DND-41 (cell line): ENCODE data around the gene CRACR2B.

Source experiments
- ATAC-seq: fragments of 200-7000 bp; cut with Tn5 transposase; 3 replicates; pipeline ENCODE4 v1.9.1; 2021; ENCODE audit warnings: low read depth; ENCODE audit not compliant: insufficient read depth
- DNase-seq: peaks from one replicate; pipeline ENCODE4 v3.0.0-alpha.2; 2020
- H2AFZ ChIP-seq: 2 replicates; pipeline ENCODE4 v1.6.0; 2012; ENCODE audit warnings: low read depth, low read length
- H3K27ac ChIP-seq: 2 replicates; pipeline ENCODE4 v1.5.1; 2012; ENCODE audit warnings: low read length, inconsistent platforms
- H3K27me3 ChIP-seq: fragments of 200-600 bp; sonication (generic); 2 replicates; pipeline ENCODE4 v1.6.0; 2012; ENCODE audit warnings: low read length, mild to moderate bottlenecking, inconsistent platforms; ENCODE audit not compliant: insufficient read depth, poor library complexity
- H3K36me3 ChIP-seq: 2 replicates; pipeline ENCODE4 v1.5.1; 2012; ENCODE audit warnings: low read length, inconsistent platforms; ENCODE audit not compliant: insufficient read depth
- H3K4me1 ChIP-seq: 2 replicates; pipeline ENCODE4 v1.5.1; 2012; ENCODE audit warnings: mild to moderate bottlenecking, low read length; ENCODE audit not compliant: insufficient read depth
- H3K4me2 ChIP-seq: 2 replicates; pipeline ENCODE4 v1.6.0; 2012; ENCODE audit warnings: mild to moderate bottlenecking, moderate library complexity, low read length, inconsistent platforms; ENCODE audit not compliant: insufficient read depth
- H3K4me3 ChIP-seq, 2 experiments: fragments of 200-600 bp in 1 of 2; shearing (Covaris generic) in 1 of 2; 2 replicates each; pipeline ENCODE4 v1.5.1; 2012 to 2016; ENCODE audit warnings: inconsistent platforms in 2 of 2, low read length in 2 of 2, mild to moderate bottlenecking in 2 of 2, low read depth in 1 of 2, moderate library complexity in 1 of 2
- H3K79me2 ChIP-seq: 2 replicates; pipeline ENCODE4 v1.6.0; 2012; ENCODE audit warnings: low read length, inconsistent platforms; ENCODE audit not compliant: insufficient read depth
- H3K9ac ChIP-seq: 2 replicates; pipeline ENCODE4 v1.6.0; 2012; ENCODE audit warnings: low read depth, mild to moderate bottlenecking, inconsistent platforms, low read length, moderate library complexity
- H3K9me3 ChIP-seq: 2 replicates; pipeline ENCODE4 v1.5.1; 2012; ENCODE audit warnings: low read length, moderate library complexity, mild to moderate bottlenecking, inconsistent platforms; ENCODE audit not compliant: insufficient read depth, severe bottlenecking
- H4K20me1 ChIP-seq: 2 replicates; pipeline ENCODE4 v1.6.0; 2012; ENCODE audit warnings: low read length; ENCODE audit not compliant: insufficient read depth
- CTCF ChIP-seq: IDR thresholded peaks from 2 replicates; pipeline ENCODE4 v1.5.1; 2012; ENCODE audit warnings: borderline replicate concordance, low read length, moderate library complexity, mild to moderate bottlenecking; ENCODE audit not compliant: poor library complexity, severe bottlenecking; ENCODE audit errors: extremely low read depth
- EZH2 ChIP-seq: IDR thresholded peaks from 3 replicates; pipeline ENCODE4 v1.6.1; 2012; ENCODE audit warnings: borderline replicate concordance, low read depth, mild to moderate bottlenecking, moderate library complexity, low read length, inconsistent platforms; ENCODE audit not compliant: severe bottlenecking

The CRACR2B gene

GRCh38 chr11:796565-797295 is 31.0 kb upstream of the CRACR2B start:
- H3K4me3 ChIP-seq: peak overlapping the region; percentile 67 to 98; a peak in 3 of 4 replicates
- H3K4me1 ChIP-seq: peaks cover 44% of the 10 kb centered on the region
- H3K27ac ChIP-seq: peak overlapping the region; percentile 84
- H3K79me2 ChIP-seq: peaks cover 23% of the 10 kb centered on the region
- H3K9me3 ChIP-seq: no peaks in the 10 kb centered on the region
- H3K27me3 ChIP-seq: no peaks in the 10 kb centered on the region
- H3K4me2 ChIP-seq: peak overlapping the region; percentile 97
- TF ChIP-seq CTCF: no peak
- no peak for TF ChIP-seq EZH2
- no peak for DNase-seq
- 0 out of 2 replicates have a peak overlapping the region, but pooled peaks have one; percentile 80 for H2AFZ ChIP-seq
- H3K36me3 ChIP-seq: peaks cover 56% of the 10 kb centered on the region
- peak overlapping the region; percentile 86 for H3K9ac ChIP-seq
- H4K20me1 ChIP-seq: peaks cover 58% of the 10 kb centered on the region
- no peak for ATAC-seq

- Histone ChIP-seq H3K27ac (peak overlapping the region; percentile 84), H3K4me2 (peak overlapping the region; percentile 97), H3K79me2 (peaks cover 31% of the 10 kb centered on the region), H3K4me1 (peaks cover 52% of the 10 kb centered on the region), H3K27me3 (no peaks in the 10 kb centered on the region), H3K4me3 (peak overlapping the region; percentile 67 to 98), H3K36me3 (peaks cover 56% of the 10 kb centered on the region), H3K9ac (peak overlapping the region; percentile 86), H3K9me3 (no peaks in the 10 kb centered on the region), H4K20me1 (peaks cover 63% of the 10 kb centered on the region), H2AFZ (peak overlapping the region; percentile 80)
- no peak for TF ChIP-seq CTCF
- peak; percentile 64 for ATAC-seq
- DNase-seq: peak; percentile 92
Observed at GRCh38 chr11:797296-798092, 30.2 kb upstream of the CRACR2B start.

GRCh38 chr11:798093-798713 is 29.5 kb upstream of the CRACR2B start, which contains the start of gene SLC25A22:
TSS of gene SLC25A22 (minus strand) at chr11:798281. CDS start at chr11:795006, 3,275 bp downstream.
- H3K4me2 ChIP-seq: peak within 1 kb of the TSS; percentile 97
- TF ChIP-seq EZH2 (no peak), CTCF (peak; percentile 84)
- peak; percentile 81 for DNase-seq
- no peaks in the 10 kb centered on the region for H3K9me3 ChIP-seq
- peaks cover 65% of the 10 kb centered on the region for H4K20me1 ChIP-seq
- H3K9ac ChIP-seq: peak within 1 kb of the TSS; percentile 86
- peak within 1 kb of the TSS; percentile 84 for H3K27ac ChIP-seq
- H3K4me1 ChIP-seq: peaks cover 59% of the 10 kb centered on the region
- ATAC-seq: peak; percentile 50
- H3K27me3 ChIP-seq: no peaks in the 10 kb centered on the region
- H3K79me2 ChIP-seq: peaks cover 38% of the 10 kb centered on the region
- H3K4me3 ChIP-seq: peak within 1 kb of the TSS; percentile 67 to 98
- peak within 1 kb of the TSS; percentile 80 for H2AFZ ChIP-seq
- H3K36me3 ChIP-seq: peaks cover 59% of the 10 kb centered on the region
